Measurements from ENCODE around the gene NFATC2. TPM values are rescaled to one million over a fixed set of nuclear protein-coding genes. Genes with fewer than 3 reads are reported as not detected.

Gene NFATC2
- total RNA-seq, 6 experiments from 2014 or later: 3.9 to 7.1 (median 4.7) TPM

DNA sequence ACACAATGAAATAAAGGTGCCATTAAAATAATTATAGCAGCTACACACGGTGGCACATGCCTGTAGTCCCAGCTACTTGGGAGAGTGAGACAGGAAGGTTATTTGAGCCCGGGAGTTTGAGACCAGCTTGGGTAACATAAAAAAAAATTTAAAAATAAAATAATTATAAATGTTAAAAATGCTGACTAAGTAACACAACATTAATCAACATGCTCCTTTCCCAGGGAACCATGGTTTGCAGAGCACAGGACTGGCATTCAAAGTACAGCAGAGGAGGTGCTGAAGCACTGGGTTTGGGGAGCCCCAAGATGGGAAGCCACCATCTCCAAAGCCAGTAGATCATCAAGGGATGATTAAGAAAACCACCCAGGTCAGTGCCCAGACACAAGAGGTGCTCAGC lies 51.9 kb downstream of the NFATC2 start:
- Histone ChIP-seq H3K27me3 (no peaks in the 10 kb centered on the region), H3K9me3 (no peaks in the 10 kb centered on the region), H3K27ac (no peak overlapping the region), H3K4me3 (no peak overlapping the region), H3K4me1 (no peaks in the 10 kb centered on the region), H3K36me3 (no peaks in the 10 kb centered on the region)
- 72% methylated on average over 2 of the region's 2 CpGs for WGBS (ENCODE audit: insufficient coverage, low coverage, low lambda C conversion rate, missing lambda C conversion rate)
- intact Hi-C loops (cut with DNase I): no loop called here
- TF ChIP-seq CTCF (IDR thresholded peaks at IDR 0.05): no peak
- no peak for TF ChIP-seq POLR2A (IDR thresholded peaks at IDR 0.05)
- DNase-seq: no peak
- ATAC-seq: no peak

DNA sequence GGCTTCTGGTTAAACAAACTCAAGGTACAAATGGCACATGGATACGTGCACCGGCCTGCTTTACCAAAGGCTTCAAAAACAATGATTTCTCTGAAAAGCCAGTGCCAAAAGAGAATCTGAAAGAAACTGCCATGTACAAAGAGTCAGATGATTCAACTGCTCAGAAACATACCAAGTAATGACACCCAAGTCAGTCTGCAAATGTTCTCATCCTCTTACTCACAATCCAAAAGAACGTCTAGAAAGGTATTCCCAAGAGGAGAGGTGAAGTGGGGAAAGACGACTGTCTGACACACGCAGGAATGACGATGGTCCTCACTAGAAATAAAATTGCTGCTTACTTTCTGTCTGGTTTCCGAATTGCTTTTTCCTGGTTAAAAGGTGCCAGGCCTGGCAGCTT lies 52.9 kb downstream of the NFATC2 start:
- WGBS (ENCODE audit: insufficient coverage, low coverage, low lambda C conversion rate, missing lambda C conversion rate): 81% methylated on average over 7 of the region's 7 CpGs
- Histone ChIP-seq H3K27ac (no peak overlapping the region), H3K4me3 (no peak overlapping the region), H3K9me3 (no peaks in the 10 kb centered on the region), H3K27me3 (no peaks in the 10 kb centered on the region), H3K4me1 (no peaks in the 10 kb centered on the region), H3K36me3 (no peaks in the 10 kb centered on the region)
- no peak for TF ChIP-seq POLR2A (IDR thresholded peaks at IDR 0.05)
- no peak for TF ChIP-seq CTCF (IDR thresholded peaks at IDR 0.05)
- ATAC-seq (no peak), DNase-seq (no peak)
- intact Hi-C loops (cut with DNase I): no loop called here

DNA sequence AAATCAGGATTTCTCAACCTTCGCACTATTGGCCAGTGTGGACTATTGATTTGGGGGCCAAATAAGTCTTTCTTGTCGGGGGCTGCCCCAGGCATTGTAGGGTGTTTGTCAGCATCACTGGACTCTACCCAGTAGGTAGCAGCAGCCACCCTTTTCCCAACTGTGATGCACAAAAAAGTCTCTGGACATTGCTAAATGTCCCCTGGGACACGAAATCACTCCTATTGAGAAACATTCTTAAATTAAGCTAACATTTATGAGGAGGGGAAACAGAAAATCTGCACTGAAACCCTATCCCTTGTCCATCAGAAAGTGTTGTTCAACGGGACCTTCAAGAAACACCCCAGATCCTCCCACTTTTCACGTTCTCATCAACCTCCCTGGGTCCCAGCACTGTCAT lies 54.2 kb downstream of the NFATC2 start:
- Histone ChIP-seq H3K27ac (no peak overlapping the region), H3K27me3 (no peaks in the 10 kb centered on the region), H3K4me1 (no peaks in the 10 kb centered on the region), H3K36me3 (no peaks in the 10 kb centered on the region), H3K4me3 (no peak overlapping the region), H3K9me3 (no peaks in the 10 kb centered on the region)
- intact Hi-C loops (cut with DNase I): no loop called here
- 69% methylated on average over 4 of the region's 5 CpGs for WGBS (ENCODE audit: insufficient coverage, low coverage, low lambda C conversion rate, missing lambda C conversion rate)
- DNase-seq (no peak), ATAC-seq (no peak)
- TF ChIP-seq CTCF (IDR thresholded peaks at IDR 0.05) (no peak), POLR2A (IDR thresholded peaks at IDR 0.05) (no peak)

DNA sequence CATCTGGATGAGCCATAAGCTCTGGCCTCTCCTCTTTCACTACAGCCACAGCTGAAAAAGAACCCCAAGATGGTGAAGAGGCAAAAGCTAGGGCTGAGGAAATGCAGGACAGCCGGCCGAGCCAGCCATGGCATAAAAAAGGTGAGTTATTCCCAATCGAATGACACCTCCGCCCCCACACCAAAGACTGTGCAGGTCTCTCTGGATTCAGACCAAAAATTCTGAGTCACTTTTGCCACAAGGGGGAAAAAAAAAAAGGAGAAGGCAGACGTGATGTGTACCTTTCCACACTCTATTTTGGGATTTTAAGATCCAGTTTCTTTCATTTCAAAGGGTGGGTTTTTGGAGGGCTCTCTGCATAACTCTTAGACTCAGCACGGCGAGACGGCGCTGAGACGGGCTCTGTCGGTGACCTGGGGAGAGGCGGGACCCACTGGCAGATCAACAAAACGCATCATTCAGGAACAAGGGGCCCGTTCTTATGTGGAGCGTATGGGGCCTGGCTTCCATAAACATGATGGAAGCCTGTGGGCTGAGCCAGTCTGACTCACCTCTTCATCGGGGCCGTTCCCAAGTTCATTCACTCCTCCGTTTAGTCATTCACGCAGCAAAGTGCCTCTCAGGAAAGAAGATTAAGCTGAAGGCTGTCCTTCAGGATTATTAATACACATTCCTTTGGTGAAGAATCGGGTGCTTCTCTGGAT lies 54.8 kb downstream of the NFATC2 start:
- intact Hi-C loops (cut with DNase I): no loop called here
- Histone ChIP-seq H3K27ac (no peak overlapping the region), H3K9me3 (no peaks in the 10 kb centered on the region), H3K4me3 (no peak overlapping the region), H3K36me3 (no peaks in the 10 kb centered on the region), H3K4me1 (no peaks in the 10 kb centered on the region), H3K27me3 (no peaks in the 10 kb centered on the region)
- WGBS (ENCODE audit: insufficient coverage, low coverage, low lambda C conversion rate, missing lambda C conversion rate): 81% methylated on average over 15 of the region's 20 CpGs
- ATAC-seq (peak in 1 of 4 donors; percentile 20), DNase-seq (no peak)
- TF ChIP-seq POLR2A (IDR thresholded peaks at IDR 0.05): no peak

GRCh38 chr20:51487076-51487475 lies 55.4 kb downstream of the NFATC2 start:
- DNase-seq: no peak
- no peak for ATAC-seq
- no peaks in the 10 kb centered on the region for H3K36me3 ChIP-seq

More at GRCh38 chr20:51487076-51487475, 55.4 kb downstream of the NFATC2 start:
- TF ChIP-seq CTCF (IDR thresholded peaks at IDR 0.05) (no peak), POLR2A (IDR thresholded peaks at IDR 0.05) (no peak)
- H3K9me3 ChIP-seq: no peaks in the 10 kb centered on the region
- no peak overlapping the region for H3K27ac ChIP-seq
- intact Hi-C loops (cut with DNase I): no loop called here
- 88% methylated on average over 3 of the region's 7 CpGs for WGBS (ENCODE audit: insufficient coverage, low coverage, low lambda C conversion rate, missing lambda C conversion rate)
- H3K4me1 ChIP-seq: no peaks in the 10 kb centered on the region
- H3K27me3 ChIP-seq: no peaks in the 10 kb centered on the region
- no peak overlapping the region for H3K4me3 ChIP-seq
